Measurements from ENCODE around the gene PRKCB. TPM values are rescaled to one million over a fixed set of nuclear protein-coding genes. Genes with fewer than 3 reads are reported as not detected.

PRKCB gene
- total RNA-seq, 1 experiment from 2014 or later: not detected

GRCh38 chr16:23920899-23921298, 85.1 kb downstream of the PRKCB start:
- Mint-ChIP-seq H3K27me3 (ENCODE audit: unreplicated experiment) (peaks cover 69% of the 10 kb centered on the region), H3K27ac (ENCODE audit: unreplicated experiment) (no peak overlapping the region), H3K4me1 (ENCODE audit: low read depth, unreplicated experiment) (no peaks in the 10 kb centered on the region), H3K36me3 (ENCODE audit: insufficient read depth, unreplicated experiment) (no peaks in the 10 kb centered on the region), H3K4me3 (ENCODE audit: low read depth, unreplicated experiment) (no peak overlapping the region), H3K9me3 (ENCODE audit: low read depth, unreplicated experiment) (no peaks in the 10 kb centered on the region)
- TF ChIP-seq, protein P1, sequence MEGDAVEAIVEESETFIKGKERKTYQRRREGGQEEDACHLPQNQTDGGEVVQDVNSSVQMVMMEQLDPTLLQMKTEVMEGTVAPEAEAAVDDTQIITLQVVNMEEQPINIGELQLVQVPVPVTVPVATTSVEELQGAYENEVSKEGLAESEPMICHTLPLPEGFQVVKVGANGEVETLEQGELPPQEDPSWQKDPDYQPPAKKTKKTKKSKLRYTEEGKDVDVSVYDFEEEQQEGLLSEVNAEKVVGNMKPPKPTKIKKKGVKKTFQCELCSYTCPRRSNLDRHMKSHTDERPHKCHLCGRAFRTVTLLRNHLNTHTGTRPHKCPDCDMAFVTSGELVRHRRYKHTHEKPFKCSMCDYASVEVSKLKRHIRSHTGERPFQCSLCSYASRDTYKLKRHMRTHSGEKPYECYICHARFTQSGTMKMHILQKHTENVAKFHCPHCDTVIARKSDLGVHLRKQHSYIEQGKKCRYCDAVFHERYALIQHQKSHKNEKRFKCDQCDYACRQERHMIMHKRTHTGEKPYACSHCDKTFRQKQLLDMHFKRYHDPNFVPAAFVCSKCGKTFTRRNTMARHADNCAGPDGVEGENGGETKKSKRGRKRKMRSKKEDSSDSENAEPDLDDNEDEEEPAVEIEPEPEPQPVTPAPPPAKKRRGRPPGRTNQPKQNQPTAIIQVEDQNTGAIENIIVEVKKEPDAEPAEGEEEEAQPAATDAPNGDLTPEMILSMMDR (IDR thresholded peaks at IDR 0.05; ENCODE audit: unreplicated experiment): no peak
- DNase-seq: no peak
- intact Hi-C loops (cut with micrococcal nuclease; ENCODE audit: unreplicated experiment): no loop called here
- CTCF ChIA-PET: interaction anchor here (0.6 kb wide), 1 partner anchor 162 kb away, joined by 3 read pairs; no protein-coding TSS in a partner anchor
- BruUV-seq (replicated peaks): no TSS peak

- CTCF ChIA-PET: interaction anchor here (0.6 to 1.1 kb wide), 2 partner anchors 9 to 81 kb away, joined by 3 read pairs; no protein-coding TSS in a partner anchor
- H3K4me1 Mint-ChIP-seq (ENCODE audit: low read depth, unreplicated experiment): no peaks in the 10 kb centered on the region
- no TSS peak for BruUV-seq (replicated peaks)
- H3K27me3 Mint-ChIP-seq (ENCODE audit: unreplicated experiment): peaks cover 65% of the 10 kb centered on the region
- TF ChIP-seq, protein P1 (IDR thresholded peaks at IDR 0.05; ENCODE audit: unreplicated experiment): no peak
- no peaks in the 10 kb centered on the region for H3K36me3 Mint-ChIP-seq (ENCODE audit: insufficient read depth, unreplicated experiment)
- H3K9me3 Mint-ChIP-seq (ENCODE audit: low read depth, unreplicated experiment): no peaks in the 10 kb centered on the region
- intact Hi-C loops (cut with micrococcal nuclease; ENCODE audit: unreplicated experiment): loop anchor here (1.0 kb wide), 1 partner anchor 9 kb away; no protein-coding TSS in a partner anchor
- no peak overlapping the region for H3K27ac Mint-ChIP-seq (ENCODE audit: unreplicated experiment)
- no peak overlapping the region for H3K4me3 Mint-ChIP-seq (ENCODE audit: low read depth, unreplicated experiment)
- DNase-seq: no peak
Measured at GRCh38 chr16:23922406-23922805, 86.6 kb downstream of the PRKCB start.

DNA sequence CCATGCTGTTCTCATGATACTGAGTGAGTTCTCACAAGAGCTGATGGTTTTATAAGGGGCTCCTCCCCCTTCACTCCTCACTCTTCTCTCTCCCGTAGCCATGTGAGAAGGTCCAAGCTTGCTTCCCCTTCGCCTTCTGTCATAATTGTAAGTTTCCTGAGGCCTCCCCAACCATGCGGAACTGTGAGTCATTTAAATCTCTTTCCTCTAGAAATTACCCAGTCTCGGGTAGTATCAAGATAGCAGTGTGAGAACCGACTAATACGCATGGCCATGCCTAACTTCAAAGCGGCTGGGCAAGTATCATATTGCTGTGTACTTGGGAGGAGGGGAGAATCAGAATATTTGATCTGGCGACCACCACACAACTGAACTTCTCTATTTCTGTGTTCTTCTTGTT, 88.3 kb downstream of the PRKCB start:
- intact Hi-C loops (cut with micrococcal nuclease; ENCODE audit: unreplicated experiment): no loop called here
- peaks cover 68% of the 10 kb centered on the region for H3K27me3 Mint-ChIP-seq (ENCODE audit: unreplicated experiment)
- CTCF ChIA-PET: no interaction called here

GRCh38 chr16:23927796-23928195, 92.0 kb downstream of the PRKCB start:
- no TSS peak for BruUV-seq (replicated peaks)
- peaks cover 65% of the 10 kb centered on the region for H3K27me3 Mint-ChIP-seq (ENCODE audit: unreplicated experiment)
- no peak for DNase-seq
- CTCF ChIA-PET: no interaction called here
- TF ChIP-seq, protein P1 (IDR thresholded peaks at IDR 0.05; ENCODE audit: unreplicated experiment): no peak
- no peak overlapping the region for H3K4me3 Mint-ChIP-seq (ENCODE audit: low read depth, unreplicated experiment)
- no peaks in the 10 kb centered on the region for H3K9me3 Mint-ChIP-seq (ENCODE audit: low read depth, unreplicated experiment)
- no peak overlapping the region for H3K27ac Mint-ChIP-seq (ENCODE audit: unreplicated experiment)
- H3K4me1 Mint-ChIP-seq (ENCODE audit: low read depth, unreplicated experiment): no peaks in the 10 kb centered on the region
- intact Hi-C loops (cut with micrococcal nuclease; ENCODE audit: unreplicated experiment): no loop called here
- no peaks in the 10 kb centered on the region for H3K36me3 Mint-ChIP-seq (ENCODE audit: insufficient read depth, unreplicated experiment)

More for the DNA sequence above, 88.3 kb downstream of the PRKCB start:
- no TSS peak for BruUV-seq (replicated peaks)
- H3K27ac Mint-ChIP-seq (ENCODE audit: unreplicated experiment): no peak overlapping the region
- no peak for DNase-seq
- no peaks in the 10 kb centered on the region for H3K9me3 Mint-ChIP-seq (ENCODE audit: low read depth, unreplicated experiment)
- H3K36me3 Mint-ChIP-seq (ENCODE audit: insufficient read depth, unreplicated experiment): no peaks in the 10 kb centered on the region
- TF ChIP-seq, protein P1 (IDR thresholded peaks at IDR 0.05; ENCODE audit: unreplicated experiment): no peak
- H3K4me1 Mint-ChIP-seq (ENCODE audit: low read depth, unreplicated experiment): no peaks in the 10 kb centered on the region
- H3K4me3 Mint-ChIP-seq (ENCODE audit: low read depth, unreplicated experiment): no peak overlapping the region
